ENCODE data around the gene GMEB1. TPM values are rescaled to one million over a fixed set of nuclear protein-coding genes. Genes with fewer than 3 reads are reported as not detected.
"Not testable (repeated sequence)": the region's sequence is repeated elsewhere in the genome, so short reads cannot be mapped to it uniquely, and the experiment has no call there.

The GMEB1 gene
- polyA plus RNA-seq, 1 donor (not counting 4 experiments of a cell fraction or from before 2014, with no cell fraction given), result 6.0 TPM

- no peaks in the 10 kb centered on the region for H3K9me1 ChIP-seq (ENCODE audit: control insufficient read depth, extremely low read depth, insufficient read depth, low read length)
- no peaks in the 10 kb centered on the region for H4K20me1 ChIP-seq (ENCODE audit: control insufficient read depth, extremely low read depth, insufficient read depth, low read length)
- no peak overlapping the region for H3K27ac ChIP-seq (ENCODE audit: control insufficient read depth, insufficient read depth, low read length)
- H3K9me3 ChIP-seq (ENCODE audit: control insufficient read depth, low read depth, low read length), result no peaks in the 10 kb centered on the region
- no peaks in the 10 kb centered on the region for H3K79me2 ChIP-seq (ENCODE audit: control insufficient read depth, insufficient read depth, low read length)
- H3K9ac ChIP-seq (ENCODE audit: control insufficient read depth, extremely low read depth, insufficient read depth, low read length), result no peak overlapping the region
- TF ChIP-seq, protein P1, sequence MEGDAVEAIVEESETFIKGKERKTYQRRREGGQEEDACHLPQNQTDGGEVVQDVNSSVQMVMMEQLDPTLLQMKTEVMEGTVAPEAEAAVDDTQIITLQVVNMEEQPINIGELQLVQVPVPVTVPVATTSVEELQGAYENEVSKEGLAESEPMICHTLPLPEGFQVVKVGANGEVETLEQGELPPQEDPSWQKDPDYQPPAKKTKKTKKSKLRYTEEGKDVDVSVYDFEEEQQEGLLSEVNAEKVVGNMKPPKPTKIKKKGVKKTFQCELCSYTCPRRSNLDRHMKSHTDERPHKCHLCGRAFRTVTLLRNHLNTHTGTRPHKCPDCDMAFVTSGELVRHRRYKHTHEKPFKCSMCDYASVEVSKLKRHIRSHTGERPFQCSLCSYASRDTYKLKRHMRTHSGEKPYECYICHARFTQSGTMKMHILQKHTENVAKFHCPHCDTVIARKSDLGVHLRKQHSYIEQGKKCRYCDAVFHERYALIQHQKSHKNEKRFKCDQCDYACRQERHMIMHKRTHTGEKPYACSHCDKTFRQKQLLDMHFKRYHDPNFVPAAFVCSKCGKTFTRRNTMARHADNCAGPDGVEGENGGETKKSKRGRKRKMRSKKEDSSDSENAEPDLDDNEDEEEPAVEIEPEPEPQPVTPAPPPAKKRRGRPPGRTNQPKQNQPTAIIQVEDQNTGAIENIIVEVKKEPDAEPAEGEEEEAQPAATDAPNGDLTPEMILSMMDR (optimal IDR thresholded peaks at IDR 0.05 in 1 of 3, IDR thresholded peaks at IDR 0.05 in 1 of 3, conservative IDR thresholded peaks at IDR 0.05 in 1 of 3; ENCODE audit: extremely low read depth in 1 of 3, insufficient read depth in 2 of 3, low read length in 3 of 3), result no peak
- no peak for TF ChIP-seq EZH2 (IDR thresholded peaks at IDR 0.05; ENCODE audit: low read length)
- DNase-seq (ENCODE audit: low read depth, low spot score) (no peak), FAIRE-seq (no peak)
- H3K36me3 ChIP-seq (ENCODE audit: control insufficient read depth in 2 of 2, extremely low read depth in 1 of 2, insufficient read depth in 2 of 2, low read length in 2 of 2), result no peaks in the 10 kb centered on the region
- H3K4me2 ChIP-seq (ENCODE audit: control insufficient read depth, extremely low read depth, insufficient read depth, low read depth, low read length), result no peak overlapping the region
- no peak overlapping the region for H2AFZ ChIP-seq (ENCODE audit: control insufficient read depth, low read length)
- H3K27me3 ChIP-seq (ENCODE audit: control insufficient read depth, extremely low read depth, insufficient read depth, low read length), result no peaks in the 10 kb centered on the region
- H3K4me3 ChIP-seq (ENCODE audit: control insufficient read depth in 2 of 3, extremely low read depth in 1 of 3, insufficient read depth in 2 of 3, low read depth in 1 of 3, low read length in 3 of 3), result no peak overlapping the region
- H3K4me1 ChIP-seq (ENCODE audit: control insufficient read depth, extremely low read depth, insufficient read depth, low read length), result no peaks in the 10 kb centered on the region
- dilution Hi-C loops (cut with MboI; ENCODE audit: extremely low pct_ligation_motif_present, low sequenced_read_pairs), result no loop called here
These were observed 51.8 kb downstream of the GMEB1 start for GRCh38 chr1:28720376-28720775.

DNA sequence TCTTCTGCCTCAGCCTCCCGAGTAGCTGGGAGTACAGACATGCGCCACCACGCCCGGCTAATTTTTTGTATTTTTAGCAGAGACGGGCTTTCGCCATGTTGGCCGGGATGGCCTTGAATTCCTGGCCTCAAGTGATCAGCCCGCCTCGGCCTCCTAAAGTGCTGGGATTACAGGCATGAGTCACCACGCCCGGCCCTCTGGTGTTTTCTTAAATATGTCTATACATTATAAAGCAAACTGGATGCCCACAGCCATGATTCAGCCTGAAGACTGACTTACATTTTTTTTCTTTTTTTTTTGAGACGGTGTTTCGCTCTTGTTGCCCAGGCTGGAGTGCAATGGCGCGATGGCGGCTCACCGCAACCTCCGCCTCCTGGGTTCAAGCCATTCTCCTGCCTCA is 53.3 kb downstream of the GMEB1 start:
- H3K9ac ChIP-seq (ENCODE audit: control insufficient read depth, extremely low read depth, insufficient read depth, low read length); H3K79me2 ChIP-seq (ENCODE audit: control insufficient read depth, insufficient read depth, low read length); H3K4me3 ChIP-seq (ENCODE audit: control insufficient read depth in 2 of 3, extremely low read depth in 1 of 3, insufficient read depth in 2 of 3, low read depth in 1 of 3, low read length in 3 of 3); H3K4me1 ChIP-seq (ENCODE audit: control insufficient read depth, extremely low read depth, insufficient read depth, low read length); H3K36me3 ChIP-seq (ENCODE audit: control insufficient read depth in 2 of 2, extremely low read depth in 1 of 2, insufficient read depth in 2 of 2, low read length in 2 of 2); H3K27me3 ChIP-seq (ENCODE audit: control insufficient read depth, extremely low read depth, insufficient read depth, low read length); H3K9me1 ChIP-seq (ENCODE audit: control insufficient read depth, extremely low read depth, insufficient read depth, low read length); DNase-seq (ENCODE audit: low read depth, low spot score); H4K20me1 ChIP-seq (ENCODE audit: control insufficient read depth, extremely low read depth, insufficient read depth, low read length); H2AFZ ChIP-seq (ENCODE audit: control insufficient read depth, low read length); H3K4me2 ChIP-seq (ENCODE audit: control insufficient read depth, extremely low read depth, insufficient read depth, low read depth, low read length); H3K9me3 ChIP-seq (ENCODE audit: control insufficient read depth, low read depth, low read length); H3K27ac ChIP-seq (ENCODE audit: control insufficient read depth, insufficient read depth, low read length); dilution Hi-C loops (cut with MboI; ENCODE audit: extremely low pct_ligation_motif_present, low sequenced_read_pairs); FAIRE-seq: not testable (repeated sequence)

DNA sequence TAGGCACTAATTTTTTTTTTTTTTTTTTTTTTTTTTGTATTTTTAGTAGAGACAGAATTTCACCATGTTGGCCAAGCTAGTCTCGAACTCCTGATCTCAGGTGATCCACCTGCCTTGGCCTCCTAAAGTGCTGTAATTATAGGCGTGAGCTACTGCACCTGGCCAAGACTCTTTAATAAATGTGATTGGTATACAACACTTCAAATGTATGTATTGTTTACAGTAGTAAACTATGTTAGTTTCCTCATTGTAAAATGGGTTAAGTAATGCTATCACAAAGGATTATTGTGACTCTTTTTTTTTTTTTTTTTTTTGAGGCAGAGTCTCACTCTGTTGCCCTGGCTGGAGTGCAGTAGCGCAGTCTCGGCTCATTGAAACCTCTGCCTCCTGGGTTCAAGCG is 56.8 kb downstream of the GMEB1 start:
- H4K20me1 ChIP-seq (ENCODE audit: control insufficient read depth, extremely low read depth, insufficient read depth, low read length); H3K27ac ChIP-seq (ENCODE audit: control insufficient read depth, insufficient read depth, low read length); H3K79me2 ChIP-seq (ENCODE audit: control insufficient read depth, insufficient read depth, low read length); H3K9ac ChIP-seq (ENCODE audit: control insufficient read depth, extremely low read depth, insufficient read depth, low read length); H3K36me3 ChIP-seq (ENCODE audit: control insufficient read depth in 2 of 2, extremely low read depth in 1 of 2, insufficient read depth in 2 of 2, low read length in 2 of 2); H3K27me3 ChIP-seq (ENCODE audit: control insufficient read depth, extremely low read depth, insufficient read depth, low read length); H3K4me1 ChIP-seq (ENCODE audit: control insufficient read depth, extremely low read depth, insufficient read depth, low read length); H3K9me3 ChIP-seq (ENCODE audit: control insufficient read depth, low read depth, low read length); H2AFZ ChIP-seq (ENCODE audit: control insufficient read depth, low read length); H3K4me2 ChIP-seq (ENCODE audit: control insufficient read depth, extremely low read depth, insufficient read depth, low read depth, low read length); H3K9me1 ChIP-seq (ENCODE audit: control insufficient read depth, extremely low read depth, insufficient read depth, low read length); H3K4me3 ChIP-seq (ENCODE audit: control insufficient read depth in 2 of 3, extremely low read depth in 1 of 3, insufficient read depth in 2 of 3, low read depth in 1 of 3, low read length in 3 of 3); dilution Hi-C loops (cut with MboI; ENCODE audit: extremely low pct_ligation_motif_present, low sequenced_read_pairs); FAIRE-seq; DNase-seq (ENCODE audit: low read depth, low spot score): not testable (repeated sequence)
